Keratinocyte (primary cell): Measurements from ENCODE around the gene NCR1.
"Not testable (repeated sequence)": the region's sequence is repeated elsewhere in the genome, so short reads cannot be mapped to it uniquely, and the experiment has no call there.

Experiments
- EZH2 ChIP-seq: IDR thresholded peaks from one replicate; pipeline ENCODE4 v1.6.1; 2012; ENCODE audit warnings: inconsistent platforms, mild to moderate bottlenecking, low read length, moderate library complexity
- TF ChIP-seq, protein P1 (sequence below), 3 experiments: IDR thresholded peaks in 1 of 3; conservative IDR thresholded peaks in 1 of 3; optimal IDR thresholded peaks in 1 of 3; 2 replicates in 2 of 3; 3 replicates in 1 of 3; pipeline versions ENCODE3 to v1.5.1; 2011; ENCODE audit warnings: low read length in 3 of 3, mild to moderate bottlenecking in 3 of 3, moderate library complexity in 2 of 3, control low read depth in 1 of 3, inconsistent platforms in 1 of 3; ENCODE audit not compliant: insufficient read depth in 2 of 3; ENCODE audit errors: extremely low read depth in 1 of 3

DNA sequence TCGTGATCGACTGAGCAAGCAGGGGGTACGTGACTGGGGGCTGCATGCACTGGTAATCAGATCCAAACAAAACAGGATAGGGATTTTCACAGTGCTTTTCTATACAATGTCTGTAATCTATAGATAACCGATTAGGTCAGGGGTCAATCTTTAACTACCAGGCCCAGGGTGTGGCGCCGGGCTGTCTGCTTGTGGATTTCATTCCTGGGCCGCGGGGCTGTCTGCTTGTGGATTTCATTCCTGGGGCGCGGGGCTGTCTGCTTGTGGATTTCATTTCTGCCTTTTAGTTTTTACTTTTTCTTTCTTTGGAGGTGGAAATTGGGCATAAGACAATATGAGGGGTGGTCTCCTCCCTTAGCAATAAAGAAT is 47.4 kb downstream of the NCR1 start:
- TF ChIP-seq, protein P1, sequence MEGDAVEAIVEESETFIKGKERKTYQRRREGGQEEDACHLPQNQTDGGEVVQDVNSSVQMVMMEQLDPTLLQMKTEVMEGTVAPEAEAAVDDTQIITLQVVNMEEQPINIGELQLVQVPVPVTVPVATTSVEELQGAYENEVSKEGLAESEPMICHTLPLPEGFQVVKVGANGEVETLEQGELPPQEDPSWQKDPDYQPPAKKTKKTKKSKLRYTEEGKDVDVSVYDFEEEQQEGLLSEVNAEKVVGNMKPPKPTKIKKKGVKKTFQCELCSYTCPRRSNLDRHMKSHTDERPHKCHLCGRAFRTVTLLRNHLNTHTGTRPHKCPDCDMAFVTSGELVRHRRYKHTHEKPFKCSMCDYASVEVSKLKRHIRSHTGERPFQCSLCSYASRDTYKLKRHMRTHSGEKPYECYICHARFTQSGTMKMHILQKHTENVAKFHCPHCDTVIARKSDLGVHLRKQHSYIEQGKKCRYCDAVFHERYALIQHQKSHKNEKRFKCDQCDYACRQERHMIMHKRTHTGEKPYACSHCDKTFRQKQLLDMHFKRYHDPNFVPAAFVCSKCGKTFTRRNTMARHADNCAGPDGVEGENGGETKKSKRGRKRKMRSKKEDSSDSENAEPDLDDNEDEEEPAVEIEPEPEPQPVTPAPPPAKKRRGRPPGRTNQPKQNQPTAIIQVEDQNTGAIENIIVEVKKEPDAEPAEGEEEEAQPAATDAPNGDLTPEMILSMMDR (optimal IDR thresholded peaks at IDR 0.05 in 1 of 3, IDR thresholded peaks at IDR 0.05 in 1 of 3, conservative IDR thresholded peaks at IDR 0.05 in 1 of 3; ENCODE audit: extremely low read depth in 1 of 3, insufficient read depth in 2 of 3, low read length in 3 of 3), result not testable (repeated sequence)
- TF ChIP-seq EZH2, result not testable (repeated sequence)
